ENCODE data around the gene GPR17. TPM values are rescaled to one million over a fixed set of nuclear protein-coding genes. Genes with fewer than 3 reads are reported as not detected.
A peak's percentile ranks its signal among the peaks of the same experiment; 100 is the strongest.

GPR17 gene
- total RNA-seq, 2 experiments from 2014 or later = not detected

DNA sequence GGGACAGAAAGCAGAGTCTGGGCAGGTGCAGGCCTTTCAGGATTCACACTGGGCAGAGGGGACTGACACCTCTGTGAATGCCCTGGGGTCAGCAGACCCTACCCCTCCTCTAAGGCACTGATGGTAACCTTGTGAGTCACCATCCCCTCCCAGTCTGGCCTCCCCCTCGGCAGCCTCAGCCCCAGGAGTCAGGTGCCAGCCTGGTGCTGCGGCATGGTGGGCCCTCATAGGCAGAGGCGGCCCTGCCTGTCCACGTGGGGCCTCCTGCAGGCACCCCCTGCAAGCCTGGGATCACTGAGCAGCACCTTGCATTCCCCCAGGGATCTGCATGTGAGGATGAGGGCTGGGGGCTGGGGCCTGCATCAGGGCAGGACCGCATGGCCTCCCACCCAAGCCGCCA is 4.8 kb upstream of the GPR17 start:
- Mint-ChIP-seq H3K27ac (peak overlapping the region; percentile 75), H3K27me3 (no peaks in the 10 kb centered on the region), H3K4me1 (ENCODE audit: low read depth) (peaks cover 37% of the 10 kb centered on the region), H3K4me3 (peak overlapping the region; percentile 73), H3K36me3 (ENCODE audit: low read depth) (no peaks in the 10 kb centered on the region), H3K9me3 (no peaks in the 10 kb centered on the region)
- DNase-seq (peak; percentile 44), ATAC-seq (peak; percentile 23)
- TF ChIP-seq, protein P1, sequence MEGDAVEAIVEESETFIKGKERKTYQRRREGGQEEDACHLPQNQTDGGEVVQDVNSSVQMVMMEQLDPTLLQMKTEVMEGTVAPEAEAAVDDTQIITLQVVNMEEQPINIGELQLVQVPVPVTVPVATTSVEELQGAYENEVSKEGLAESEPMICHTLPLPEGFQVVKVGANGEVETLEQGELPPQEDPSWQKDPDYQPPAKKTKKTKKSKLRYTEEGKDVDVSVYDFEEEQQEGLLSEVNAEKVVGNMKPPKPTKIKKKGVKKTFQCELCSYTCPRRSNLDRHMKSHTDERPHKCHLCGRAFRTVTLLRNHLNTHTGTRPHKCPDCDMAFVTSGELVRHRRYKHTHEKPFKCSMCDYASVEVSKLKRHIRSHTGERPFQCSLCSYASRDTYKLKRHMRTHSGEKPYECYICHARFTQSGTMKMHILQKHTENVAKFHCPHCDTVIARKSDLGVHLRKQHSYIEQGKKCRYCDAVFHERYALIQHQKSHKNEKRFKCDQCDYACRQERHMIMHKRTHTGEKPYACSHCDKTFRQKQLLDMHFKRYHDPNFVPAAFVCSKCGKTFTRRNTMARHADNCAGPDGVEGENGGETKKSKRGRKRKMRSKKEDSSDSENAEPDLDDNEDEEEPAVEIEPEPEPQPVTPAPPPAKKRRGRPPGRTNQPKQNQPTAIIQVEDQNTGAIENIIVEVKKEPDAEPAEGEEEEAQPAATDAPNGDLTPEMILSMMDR (IDR thresholded peaks at IDR 0.05) = no peak
- ChIA-PET POLR2A (interaction anchor here (1.1 to 3.1 kb wide), 5 partner anchors 10 to 50 kb away, joined by 3 to 22 read pairs (median 4); no protein-coding TSS in a partner anchor), CTCF (interaction anchor here (1.0 to 5.9 kb wide), 7 partner anchors 8 to 50 kb away, joined by 3 to 39 read pairs (median 5); no protein-coding TSS in a partner anchor)
- intact Hi-C loops (cut with micrococcal nuclease) = no loop called here

- Mint-ChIP-seq H3K27ac (peak overlapping the region; percentile 75), H3K36me3 (ENCODE audit: low read depth) (no peaks in the 10 kb centered on the region), H3K27me3 (no peaks in the 10 kb centered on the region), H3K4me1 (ENCODE audit: low read depth) (peaks cover 34% of the 10 kb centered on the region), H3K4me3 (peak overlapping the region; percentile 73), H3K9me3 (no peaks in the 10 kb centered on the region)
- ChIA-PET POLR2A (interaction anchor here (0.7 to 3.1 kb wide), 3 partner anchors 11 to 51 kb away, joined by 3 to 22 read pairs (median 5); no protein-coding TSS in a partner anchor), CTCF (interaction anchor here (1.2 to 1.4 kb wide), 2 partner anchors 8 to 51 kb away, joined by 5 to 7 read pairs; no protein-coding TSS in a partner anchor)
- TF ChIP-seq, protein P1 (IDR thresholded peaks at IDR 0.05) = no peak
- peak; percentile 65 for DNase-seq
- ATAC-seq = peak; percentile 72
- intact Hi-C loops (cut with micrococcal nuclease) = no loop called here
Measured at GRCh38 chr2:127641846-127642507, 4.0 kb upstream of the GPR17 start.

- ChIA-PET CTCF (interaction anchor here (1.4 kb wide), 1 partner anchor 7 kb away, joined by 5 read pairs; no protein-coding TSS in a partner anchor), POLR2A (interaction anchor here (3.1 kb wide), 1 partner anchor 12 kb away, joined by 22 read pairs; no protein-coding TSS in a partner anchor)
- DNase-seq = no peak
- intact Hi-C loops (cut with micrococcal nuclease) = no loop called here
- TF ChIP-seq, protein P1 (IDR thresholded peaks at IDR 0.05) = no peak
- Mint-ChIP-seq H3K4me3 (peak overlapping the region; percentile 73), H3K36me3 (ENCODE audit: low read depth) (no peaks in the 10 kb centered on the region), H3K27ac (no peak overlapping the region), H3K27me3 (no peaks in the 10 kb centered on the region), H3K9me3 (no peaks in the 10 kb centered on the region), H3K4me1 (ENCODE audit: low read depth) (peaks cover 29% of the 10 kb centered on the region)
- no peak for ATAC-seq
Measured at GRCh38 chr2:127642706-127643438, 3.1 kb upstream of the GPR17 start.

DNA sequence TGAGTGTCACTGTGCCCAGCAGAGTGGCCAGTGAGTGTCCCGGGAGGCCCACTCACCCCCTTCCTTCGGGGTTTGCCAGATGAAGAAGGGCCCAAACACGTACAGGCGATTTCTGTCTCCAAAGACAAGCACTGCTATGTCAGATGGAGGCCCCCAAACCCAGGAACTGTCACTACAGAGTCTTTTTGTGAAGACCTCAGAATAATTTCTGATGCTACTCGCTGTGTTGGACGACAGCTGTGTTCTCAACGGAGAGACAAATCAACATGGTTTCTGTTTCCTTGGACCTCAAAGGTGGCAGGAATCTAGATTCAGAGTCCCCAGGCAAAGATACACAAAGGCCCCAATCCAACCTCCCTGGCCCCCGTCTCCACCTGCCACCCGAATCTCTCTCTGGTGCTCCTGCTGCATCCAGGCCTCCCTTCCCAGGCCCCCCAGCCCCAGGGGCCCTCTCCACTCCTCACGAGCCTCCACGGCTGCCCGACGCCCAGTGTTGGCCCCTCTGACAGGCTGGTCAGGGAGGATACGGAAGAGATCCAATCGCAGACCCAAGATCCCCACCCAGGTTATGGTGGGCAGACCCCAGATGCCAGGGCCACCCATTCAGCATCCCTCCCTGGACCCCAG is 2.4 kb upstream of the GPR17 start:
- TF ChIP-seq, protein P1 (IDR thresholded peaks at IDR 0.05) = no peak
- no peaks in the 10 kb centered on the region for H3K27me3 Mint-ChIP-seq

More for the DNA sequence above, 2.4 kb upstream of the GPR17 start:
- H3K4me3 Mint-ChIP-seq = no peak overlapping the region
- no peaks in the 10 kb centered on the region for H3K36me3 Mint-ChIP-seq (ENCODE audit: low read depth)
- ChIA-PET POLR2A (no interaction called here), CTCF (no interaction called here)
- peaks cover 25% of the 10 kb centered on the region for H3K4me1 Mint-ChIP-seq (ENCODE audit: low read depth)
- DNase-seq = no peak
- H3K9me3 Mint-ChIP-seq = no peaks in the 10 kb centered on the region
- H3K27ac Mint-ChIP-seq = no peak overlapping the region
- intact Hi-C loops (cut with micrococcal nuclease) = no loop called here
- ATAC-seq = no peak
